OCI-LY1 (cell line): ENCODE results near the gene FBXO47.

ENCODE experiments used
- H2AFZ ChIP-seq: fragments of 200-600 bp; sonication (generic), shearing (Covaris generic); 2 replicates; pipeline ENCODE4 v1.6.0; 2014; ENCODE audit warnings: antibody characterized with exemption, mild to moderate bottlenecking, low read length
- H3F3A ChIP-seq: fragments of 200-600 bp; sonication (generic), shearing (Covaris generic); 2 replicates; pipeline ENCODE4 v1.6.0; 2014; ENCODE audit warnings: mild to moderate bottlenecking, antibody characterized with exemption, low read length, moderate library complexity; ENCODE audit not compliant: insufficient read depth
- H3K27ac ChIP-seq: fragments of 200-600 bp; sonication (generic); 2 replicates; pipeline ENCODE4 v1.5.1; 2014; ENCODE audit warnings: low read length, mixed run types, mild to moderate bottlenecking, low read depth; ENCODE audit not compliant: poor library complexity, severe bottlenecking
- H3K27me3 ChIP-seq: fragments of 200-600 bp; sonication (generic); 2 replicates; pipeline ENCODE4 v1.6.0; 2014; ENCODE audit warnings: antibody characterized with exemption, mild to moderate bottlenecking, low read length, moderate library complexity; ENCODE audit not compliant: insufficient read depth
- H3K36me3 ChIP-seq: fragments of 200-600 bp; sonication (generic); 2 replicates; pipeline ENCODE4 v1.6.1; 2014; ENCODE audit warnings: mild to moderate bottlenecking, antibody characterized with exemption, low read length, moderate library complexity, mixed read lengths; ENCODE audit not compliant: insufficient read depth
- H3K4me1 ChIP-seq: fragments of 200-600 bp; sonication (generic); 2 replicates; pipeline ENCODE4 v1.5.1; 2014; ENCODE audit warnings: mild to moderate bottlenecking, low read length, moderate library complexity; ENCODE audit not compliant: insufficient read depth, severe bottlenecking
- H3K4me2 ChIP-seq: fragments of 200-600 bp; sonication (generic), shearing (Covaris generic); 2 replicates; pipeline ENCODE4 v1.6.1; 2014; ENCODE audit warnings: low read length
- H3K4me3 ChIP-seq: fragments of 200-600 bp; sonication (generic); 2 replicates; pipeline ENCODE4 v1.5.1; 2014; ENCODE audit warnings: low read length, low read depth, mild to moderate bottlenecking, mixed read lengths; ENCODE audit not compliant: poor library complexity, severe bottlenecking
- H3K79me2 ChIP-seq: fragments of 200-600 bp; shearing (Covaris generic); 2 replicates; pipeline ENCODE4 v1.6.1; 2016; ENCODE audit warnings: mixed run types, low read length, mixed read lengths; ENCODE audit not compliant: insufficient read depth
- H3K9ac ChIP-seq: fragments of 200-600 bp; sonication (generic), shearing (Covaris generic); 2 replicates; pipeline ENCODE4 v1.6.1; 2014; ENCODE audit warnings: mild to moderate bottlenecking, low read length, mixed read lengths
- H3K9me2 ChIP-seq: fragments of 200-600 bp; sonication (generic), shearing (Covaris generic); 2 replicates; pipeline ENCODE4 v1.6.1; 2014; ENCODE audit warnings: low read depth, mild to moderate bottlenecking, low read length, mixed read lengths
- H3K9me3 ChIP-seq: fragments of 200-600 bp; shearing (Covaris generic); 2 replicates; pipeline ENCODE4 v1.6.1; 2014; ENCODE audit warnings: low read length, mixed read lengths
- H4K20me1 ChIP-seq: fragments of 200-600 bp; sonication (generic), shearing (Covaris generic); 2 replicates; pipeline ENCODE4 v1.6.0; 2016; ENCODE audit warnings: mild to moderate bottlenecking, low read length; ENCODE audit not compliant: insufficient read depth
- CTCF ChIP-seq: fragments of 200-600 bp; sonication (generic), shearing (Covaris generic); IDR thresholded peaks from 2 replicates; pipeline ENCODE4 v1.5.1; 2017; ENCODE audit warnings: mild to moderate bottlenecking, antibody characterized with exemption, low read length, moderate library complexity, mixed read lengths
- EZH2 ChIP-seq: fragments of 200-600 bp; sonication (generic), shearing (Covaris generic); IDR thresholded peaks from 2 replicates; pipeline ENCODE4 v1.8.0; 2017; ENCODE audit warnings: borderline replicate concordance, mixed run types, mild to moderate bottlenecking, antibody characterized with exemption, low read length, moderate library complexity, mixed read lengths

The FBXO47 gene

GRCh38 chr17:38905375-38905774, 61.8 kb downstream of the FBXO47 start:
- Histone ChIP-seq H3K9me3 (no peaks in the 10 kb centered on the region), H4K20me1 (no peaks in the 10 kb centered on the region), H3K9me2 (no peaks in the 10 kb centered on the region), H3K27me3 (no peaks in the 10 kb centered on the region), H3K4me1 (peaks cover 40% of the 10 kb centered on the region), H3K36me3 (peaks cover 33% of the 10 kb centered on the region), H3K27ac (peak overlapping the region; percentile 16), H3K9ac (no peak overlapping the region), H3K79me2 (no peaks in the 10 kb centered on the region), H2AFZ (no peak overlapping the region), H3F3A (no peaks in the 10 kb centered on the region), H3K4me2 (no peak overlapping the region), H3K4me3 (no peak overlapping the region)
- TF ChIP-seq CTCF = no peak

GRCh38 chr17:38904892-38905291, 62.3 kb downstream of the FBXO47 start:
- H3F3A ChIP-seq = no peaks in the 10 kb centered on the region
- H3K4me2 ChIP-seq = no peak overlapping the region
- no peak overlapping the region for H3K27ac ChIP-seq
- no peak overlapping the region for H2AFZ ChIP-seq
- H3K9ac ChIP-seq = no peak overlapping the region
- H3K36me3 ChIP-seq = peaks cover 33% of the 10 kb centered on the region
- no peaks in the 10 kb centered on the region for H3K27me3 ChIP-seq
- H4K20me1 ChIP-seq = no peaks in the 10 kb centered on the region
- no peak overlapping the region for H3K4me3 ChIP-seq
- H3K9me2 ChIP-seq = no peaks in the 10 kb centered on the region
- peaks cover 40% of the 10 kb centered on the region for H3K4me1 ChIP-seq
- TF ChIP-seq EZH2 (no peak), CTCF (no peak)
- H3K79me2 ChIP-seq = no peaks in the 10 kb centered on the region
- no peaks in the 10 kb centered on the region for H3K9me3 ChIP-seq

GRCh38 chr17:38903404-38903803, 63.8 kb downstream of the FBXO47 start:
- no peak overlapping the region for H2AFZ ChIP-seq
- no peak overlapping the region for H3K4me3 ChIP-seq
- no peak overlapping the region for H3K4me2 ChIP-seq
- peaks cover 44% of the 10 kb centered on the region for H3K4me1 ChIP-seq
- H3K9me2 ChIP-seq = no peaks in the 10 kb centered on the region
- H3K79me2 ChIP-seq = no peaks in the 10 kb centered on the region
- no peak overlapping the region for H3K9ac ChIP-seq
- H4K20me1 ChIP-seq = no peaks in the 10 kb centered on the region
- no peaks in the 10 kb centered on the region for H3F3A ChIP-seq
- H3K9me3 ChIP-seq = no peaks in the 10 kb centered on the region
- no peaks in the 10 kb centered on the region for H3K27me3 ChIP-seq
- peaks cover 39% of the 10 kb centered on the region for H3K36me3 ChIP-seq
- TF ChIP-seq EZH2 (no peak), CTCF (no peak)
- H3K27ac ChIP-seq = no peak overlapping the region
